Heart right ventricle (tissue), 16 donors: ENCODE data around the gene PIN1. TPM values are rescaled to one million over a fixed set of nuclear protein-coding genes. Genes with fewer than 3 reads are reported as not detected.

Experiments used
- ATAC-seq, 8 donors: fragments of 200-7000 bp; cut with Tn5 transposase; one replicate each; pipeline ENCODE4 v1.9.1; 2020; ENCODE audit warnings: mild to moderate bottlenecking in 8 of 8, moderate library complexity in 8 of 8, moderate number of reproducible peaks in 1 of 8
- DNase-seq, 2 donors: peaks; one replicate each; pipeline ENCODE4 v3.0.0-alpha.2; 2020
- H3K27ac ChIP-seq, 10 donors: fragments of 200-600 bp; sonication (generic) in 2 of 10; one replicate each; pipeline versions ENCODE4 v1.5.0 to v1.8.0; 2020 to 2022; ENCODE audit warnings: mild to moderate bottlenecking in 3 of 10
- H3K27me3 ChIP-seq, 7 donors: fragments of 200-600 bp; one replicate each; pipeline ENCODE4 v1.8.0; 2021 to 2022; ENCODE audit warnings: mild to moderate bottlenecking in 2 of 7
- H3K36me3 ChIP-seq, 9 donors: fragments of 200-600 bp; sonication (generic) in 1 of 9; one replicate each; pipeline versions ENCODE4 v1.5.0 to v1.8.0; 2020 to 2022; ENCODE audit warnings: mild to moderate bottlenecking in 2 of 9
- H3K4me1 ChIP-seq, 9 donors: fragments of 200-600 bp; sonication (generic) in 1 of 9; one replicate each; pipeline versions ENCODE4 v1.5.0 to v1.8.0; 2020 to 2022; ENCODE audit warnings: mild to moderate bottlenecking in 4 of 9
- H3K4me3 ChIP-seq, 10 donors: fragments of 200-600 bp; sonication (generic) in 2 of 10; one replicate each; pipeline versions ENCODE4 v1.5.0 to v1.8.0; 2020 to 2022; ENCODE audit warnings: mild to moderate bottlenecking in 7 of 10, moderate library complexity in 2 of 10
- H3K9me3 ChIP-seq, 11 donors: fragments of 200-600 bp in 10 of 11; sonication (generic) in 2 of 11; one replicate each; pipeline versions ENCODE4 v1.5.0 to v1.8.0; 2013 to 2022; ENCODE audit warnings: mild to moderate bottlenecking in 2 of 11, control low read depth in 1 of 11, moderate library complexity in 1 of 11
- CTCF ChIP-seq, 9 donors: fragments of 200-600 bp; sonication (generic) in 2 of 9; IDR thresholded peaks; one replicate each; pipeline versions ENCODE4 v1.5.0 to v1.8.0; 2021 to 2022; ENCODE audit warnings: antibody characterized with exemption in 9 of 9, mild to moderate bottlenecking in 5 of 9, moderate library complexity in 1 of 9
- WGBS, 2 donors: extraction: QIAGEN DNeasy Blood & Tissue Kit; methylation state at CpG; one replicate each; pipeline ENCODE4 v1.1.7; 2013; ENCODE audit warnings: inconsistent platforms in 1 of 2; 5-methylcytosine and 5-hydroxymethylcytosine counted together
- intact Hi-C, 10 donors: fragments of 100-400 bp; cut with DNase I; formaldehyde crosslinking; loops; one replicate each; pipeline versions ENCODE4 v1.11.1 to v1.14.2; 2022
- polyA plus RNA-seq, 2 donors: library from polyadenylated mRNA; stranded (reverse); fragments of 200-250 nt; gene quantifications; one replicate each; pipeline ENCODE4 v1.2.3, GENCODE V29; 2013
- total RNA-seq, 10 donors: library from RNA; stranded (reverse); fragmentation: NEBNext Ultra II Directional in 3 of 10; extraction: Animal tissue kit (Norgen Biotek cat#: 25700) in 3 of 10; gene quantifications; one replicate each; pipeline versions ENCODE4 v1.2.1 to v1.2.4, GENCODE V29; 2021 to 2023
- donor health status: Arrhythmogenic right ventricular cardiomyopathy.
- donor health status: ischemic (EF 13 %, LVEDD 7.1; RV severe dilation, severe dysfunction).
- donor health status: healthy with polysubstance abuse.
- donor health status: DM: no; HTN: yes; CAD: no.
- donor health status: DM: no; HTN: no; CAD: no.
- donor health status: ischemic (EF 25% LVEDD 6.9; RV normal size, moderate dysfunction).
- donor health status: ischemic (EF 25% LVEDD 5.7; RV mildly dilated, moderate dysfunction).
- donor health status: healthy.
- donor health status: DM: yes; HTN: yes; CAD: no.
- donor health status: Ischemic cardiomyopathy.
- donor health status: ischemic (EF 35%, LVEDD 5.7; RV mildly dilated, moderate dysfunction).
- donor health status: nonischemic (EF 11% LVEDD 7.7; RV severe dilation, severe dysfunction).
- donor health status: DM: yes; HTN: yes; CAD: no.
- donor health status: PGD.
- donor health status: ischemic (EF 29% LVEDD 5.4; RV normal size, mild dysfunction).
- donor health status: nonischemic (EF 23%, LVEDD 6.1; RV moderate dilation, normal function).

The PIN1 gene
- total and polyA plus RNA-seq, 12 donors, result 74.6 to 152 (median 90.8) TPM

DNA sequence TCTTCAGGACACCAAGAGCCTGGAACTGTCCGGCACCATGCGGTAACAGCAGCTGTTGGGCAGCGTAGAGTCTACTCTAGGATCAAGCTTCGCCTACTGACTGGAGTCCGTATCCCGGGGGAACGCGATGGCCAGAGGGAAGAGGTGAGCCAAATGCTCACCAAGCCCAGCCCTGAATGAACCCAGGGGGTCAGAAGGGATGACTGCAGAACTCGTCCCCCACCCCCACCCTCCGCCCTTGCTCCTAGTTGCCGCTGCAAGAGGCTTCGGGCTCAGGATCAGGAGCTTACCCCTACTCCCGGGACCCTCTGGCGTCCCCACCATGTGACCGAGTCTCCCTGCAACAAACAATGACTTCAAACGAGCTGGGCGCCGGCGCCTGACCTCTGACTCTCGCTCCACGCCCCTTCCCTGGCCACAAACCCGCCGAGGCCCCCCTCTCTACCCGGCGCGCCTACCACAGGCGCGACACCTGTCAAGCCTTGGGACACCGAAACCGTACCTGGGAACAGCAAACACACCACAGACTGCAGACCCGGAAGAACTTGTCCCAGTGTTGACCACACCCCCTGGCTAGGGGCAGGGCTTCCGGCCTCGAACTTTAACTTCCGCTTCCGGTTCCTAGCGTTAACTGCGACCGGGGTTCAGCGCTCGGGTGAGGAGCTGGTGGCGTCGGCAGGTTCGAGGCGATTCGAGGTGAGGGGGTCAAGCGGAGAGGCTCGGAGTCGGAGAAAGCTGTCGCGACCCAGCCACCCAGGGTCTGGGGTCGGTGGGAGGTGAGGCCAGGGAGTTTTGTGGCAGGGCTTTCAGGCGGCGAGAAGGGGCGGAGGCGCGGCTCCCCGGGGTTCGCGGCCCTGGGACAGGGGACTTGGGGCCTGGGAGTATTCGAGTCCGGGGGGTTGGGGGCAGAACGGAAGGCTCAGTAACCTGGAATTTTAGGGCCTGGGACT, 7.6 kb upstream of the PIN1 start, which contains the start of gene UBL5:
Gene UBL5 (plus strand): TSS at position 630 of the 950 bp plus-strand sequence. CDS start 420 bp downstream, outside the sequence.
- WGBS, 2 donors, result 0% methylated on average over 62 of the region's 62 CpGs
- no peaks in the 10 kb centered on the region for H3K9me3 ChIP-seq
- H3K4me3 ChIP-seq, result peak within 1 kb of the TSS; percentile 66 to 96 (median 86)
- no peaks in the 10 kb centered on the region for H3K27me3 ChIP-seq
- peaks cover 0 to 31% (median 5%) of the 10 kb centered on the region in 9 donors for H3K36me3 ChIP-seq
- intact Hi-C loops, result no loop called here
- no peak for TF ChIP-seq CTCF (IDR thresholded peaks at IDR 0.05)
- ATAC-seq (peak; percentile 94 to 98 (median 98)), DNase-seq (peak; percentile 82 to 91)
- peaks cover 10 to 31% (median 26%) of the 10 kb centered on the region in 9 donors for H3K4me1 ChIP-seq
- peak within 1 kb of the TSS in 9 of 10 donors; percentile 51 to 93 (median 80) for H3K27ac ChIP-seq

GRCh38 chr19:9828551-9829063, 6.5 kb upstream of the PIN1 start:
- intact Hi-C loops, result no loop called here
- WGBS, 2 donors, result 28 to 30% methylated on average over 13 of the region's 13 CpGs
- H3K27ac ChIP-seq, result peak overlapping the region in 7 of 10 donors; percentile 76 to 93 (median 81)

DNA sequence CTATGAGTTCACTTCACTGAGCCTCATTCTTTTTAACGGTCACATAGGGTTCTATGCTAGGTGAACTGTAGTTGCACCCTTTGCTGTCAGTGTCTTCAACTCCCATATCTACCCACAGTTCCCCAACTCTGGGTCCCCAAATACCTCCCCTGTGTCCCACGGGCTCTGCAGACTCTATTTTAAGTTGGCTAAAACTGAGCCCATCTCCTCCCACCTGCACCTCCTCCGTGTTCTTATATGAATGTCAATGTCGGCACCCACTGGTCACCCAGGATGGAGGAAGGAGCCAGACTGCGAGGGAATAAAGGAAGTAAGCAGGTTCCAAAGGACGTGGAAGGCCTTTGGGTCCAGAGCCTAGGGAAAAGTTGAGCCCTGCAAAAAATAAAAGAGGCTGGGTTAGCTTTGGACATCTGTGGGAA, 802 bp upstream of the PIN1 start:
- TF ChIP-seq CTCF (IDR thresholded peaks at IDR 0.05), result no peak
- 53 to 64% methylated on average over 6 of the region's 6 CpGs for WGBS, 2 donors
- Histone ChIP-seq H3K36me3 (peaks cover 0 to 41% (median 12%) of the 10 kb centered on the region in 9 donors), H3K4me1 (peaks cover 6 to 34% (median 20%) of the 10 kb centered on the region in 9 donors), H3K27ac (peak overlapping the region in 9 of 10 donors; percentile 11 to 90 (median 69)), H3K4me3 (peak overlapping the region in 9 of 10 donors; percentile 88 to 99 (median 98)), H3K27me3 (no peaks in the 10 kb centered on the region), H3K9me3 (no peaks in the 10 kb centered on the region)
- intact Hi-C loops, result no loop called here
- ATAC-seq (no peak), DNase-seq (no peak)

More at GRCh38 chr19:9828551-9829063, 6.5 kb upstream of the PIN1 start:
- ATAC-seq (no peak), DNase-seq (no peak)
- Histone ChIP-seq H3K27me3 (no peaks in the 10 kb centered on the region), H3K4me1 (peaks cover 10 to 31% (median 26%) of the 10 kb centered on the region in 9 donors), H3K9me3 (no peaks in the 10 kb centered on the region), H3K36me3 (peaks cover 0 to 31% (median 5%) of the 10 kb centered on the region in 9 donors), H3K4me3 (peak overlapping the region; percentile 66 to 96 (median 86))
- TF ChIP-seq CTCF (IDR thresholded peaks at IDR 0.05), result no peak

DNA sequence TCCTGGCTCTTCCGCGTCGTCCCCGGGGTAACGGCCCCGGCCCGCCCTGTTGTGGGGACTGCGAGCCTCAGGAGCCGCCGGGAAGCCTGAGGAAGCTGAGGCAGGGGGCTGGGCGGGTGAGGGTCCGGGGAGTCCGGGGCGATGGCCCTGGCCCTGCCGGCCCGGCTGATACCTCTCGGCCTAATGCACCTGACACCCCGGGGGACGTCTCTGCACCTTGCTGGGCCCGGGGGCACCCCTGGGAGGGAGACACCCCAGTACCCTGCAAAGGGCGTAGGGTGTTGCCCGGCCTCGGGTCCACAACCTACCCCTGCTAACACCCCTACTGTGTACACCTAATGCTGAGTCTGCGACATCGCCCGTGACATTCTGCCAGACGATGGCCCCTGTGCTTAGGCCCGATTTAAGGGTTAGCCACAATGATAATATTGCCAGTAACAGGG, 410 bp downstream of the PIN1 start:
- intact Hi-C loops, result no loop called here
- TF ChIP-seq CTCF (IDR thresholded peaks at IDR 0.05), result no peak
- Histone ChIP-seq H3K27me3 (no peaks in the 10 kb centered on the region), H3K4me1 (peaks cover 6 to 36% (median 17%) of the 10 kb centered on the region in 9 donors), H3K4me3 (peak overlapping the region; percentile 88 to 99 (median 98)), H3K27ac (peak overlapping the region; percentile 59 to 90 (median 78)), H3K36me3 (peaks cover 0 to 42% (median 19%) of the 10 kb centered on the region in 9 donors), H3K9me3 (no peaks in the 10 kb centered on the region)
- 1 to 2% methylated on average over 27 to 28 of the region's 28 CpGs for WGBS, 2 donors
- no peak for DNase-seq
- peak in 5 of 8 donors; percentile 0 to 42 (median 5) for ATAC-seq
